ENCODE data around the gene RANBP3.

The RANBP3 gene

GRCh38 chr19:5899728-5900526, 78.0 kb downstream of the RANBP3 start:
- TF ChIP-seq CTCF (IDR thresholded peaks at IDR 0.05; ENCODE audit: borderline replicate concordance, control extremely low read depth, extremely low read depth, insufficient read depth, missing control alignments), result no peak
- no peak for DNase-seq (ENCODE audit: low spot score)
- in situ Hi-C loops (cut with MboI; ENCODE audit: low sequenced_read_pairs, unreplicated experiment), result no loop called here

- no peak for DNase-seq (ENCODE audit: low spot score)
- in situ Hi-C loops (cut with MboI; ENCODE audit: low sequenced_read_pairs, unreplicated experiment), result no loop called here
- no peak for TF ChIP-seq CTCF (IDR thresholded peaks at IDR 0.05; ENCODE audit: borderline replicate concordance, control extremely low read depth, extremely low read depth, insufficient read depth, missing control alignments)
Measured at GRCh38 chr19:5897189-5897969, 80.6 kb downstream of the RANBP3 start.

DNA sequence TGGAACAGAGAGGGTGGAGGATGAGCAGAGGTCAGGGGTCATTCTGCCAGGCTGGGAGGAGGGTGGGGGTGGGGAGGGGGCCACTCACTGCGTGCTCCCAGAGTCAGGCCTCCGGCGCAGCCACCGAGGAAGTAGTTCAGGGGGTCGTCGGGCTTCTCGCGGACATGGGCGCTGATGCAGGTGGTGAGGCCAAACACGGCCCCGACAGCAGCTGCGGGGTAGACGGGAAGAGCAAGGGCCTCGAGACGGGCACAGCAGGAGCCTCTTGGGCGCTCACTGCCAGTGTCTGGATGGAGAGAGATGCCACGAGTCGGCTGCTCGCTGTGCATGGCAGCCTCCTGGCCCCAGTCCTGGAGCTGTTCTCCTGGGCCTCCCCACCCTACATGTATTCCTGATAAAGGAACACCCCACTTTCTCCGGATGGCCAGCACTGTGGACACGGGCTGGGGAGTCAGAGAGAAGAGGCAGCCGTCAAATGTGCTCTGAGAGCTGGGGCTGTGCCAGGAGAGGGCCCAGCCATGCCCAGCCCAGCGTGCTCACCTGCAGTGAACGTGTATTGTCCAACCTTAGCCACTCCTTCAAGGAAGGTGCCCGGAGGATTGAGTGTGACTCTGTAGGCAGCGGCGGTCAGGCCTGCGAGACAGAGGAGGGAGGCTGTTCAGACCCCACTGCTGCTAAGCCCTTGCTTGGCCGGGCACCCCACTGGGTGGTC, 81.4 kb downstream of the RANBP3 start:
- no peak for DNase-seq (ENCODE audit: low spot score)
- in situ Hi-C loops (cut with MboI; ENCODE audit: low sequenced_read_pairs, unreplicated experiment), result no loop called here
- no peak for TF ChIP-seq CTCF (IDR thresholded peaks at IDR 0.05; ENCODE audit: borderline replicate concordance, control extremely low read depth, extremely low read depth, insufficient read depth, missing control alignments)

DNA sequence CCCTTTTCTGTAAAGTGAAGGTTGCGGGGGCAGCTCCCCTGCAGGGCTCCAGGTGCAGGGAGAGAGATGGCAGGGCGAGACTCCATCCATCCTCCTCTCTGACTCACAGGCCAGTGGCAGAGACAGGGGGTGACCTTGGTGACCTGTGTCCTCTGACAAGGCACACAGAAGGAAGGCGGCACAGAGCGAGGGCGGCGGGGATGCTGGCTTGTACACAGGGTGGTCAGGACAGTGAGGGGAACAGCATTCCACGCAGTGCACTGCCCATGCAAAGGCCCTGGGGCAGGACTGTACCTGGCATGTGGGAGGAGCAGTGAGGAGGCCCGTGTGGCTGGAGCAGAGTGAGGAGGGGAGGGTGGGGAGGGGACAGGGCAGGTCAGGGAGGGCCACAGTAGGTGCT, 82.0 kb downstream of the RANBP3 start:
- in situ Hi-C loops (cut with MboI; ENCODE audit: low sequenced_read_pairs, unreplicated experiment), result no loop called here
- no peak for TF ChIP-seq CTCF (IDR thresholded peaks at IDR 0.05; ENCODE audit: borderline replicate concordance, control extremely low read depth, extremely low read depth, insufficient read depth, missing control alignments)
- no peak for DNase-seq (ENCODE audit: low spot score)

DNA sequence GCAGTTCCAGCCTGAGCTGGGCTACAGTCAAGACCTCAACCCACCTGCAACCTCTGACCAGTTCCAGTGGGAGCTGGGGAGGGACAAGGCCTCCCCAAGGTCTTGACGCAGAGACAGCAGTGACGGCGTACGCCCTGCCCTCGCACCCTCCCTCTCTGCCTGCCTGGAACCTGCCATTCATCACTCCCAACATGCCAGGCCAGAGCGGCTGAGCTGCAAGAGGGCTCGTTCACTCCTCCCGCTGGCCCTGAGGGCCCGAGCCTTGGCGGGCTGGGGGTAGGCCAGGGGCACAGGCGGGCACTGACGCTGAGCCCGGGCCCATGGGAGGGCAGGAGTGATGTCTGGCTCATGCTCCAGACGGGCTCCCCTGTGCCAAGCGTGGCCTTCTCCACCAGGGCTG, 82.5 kb downstream of the RANBP3 start:
- in situ Hi-C loops (cut with MboI; ENCODE audit: low sequenced_read_pairs, unreplicated experiment), result no loop called here
- DNase-seq (ENCODE audit: low spot score), result no peak
- no peak for TF ChIP-seq CTCF (IDR thresholded peaks at IDR 0.05; ENCODE audit: borderline replicate concordance, control extremely low read depth, extremely low read depth, insufficient read depth, missing control alignments)

DNA sequence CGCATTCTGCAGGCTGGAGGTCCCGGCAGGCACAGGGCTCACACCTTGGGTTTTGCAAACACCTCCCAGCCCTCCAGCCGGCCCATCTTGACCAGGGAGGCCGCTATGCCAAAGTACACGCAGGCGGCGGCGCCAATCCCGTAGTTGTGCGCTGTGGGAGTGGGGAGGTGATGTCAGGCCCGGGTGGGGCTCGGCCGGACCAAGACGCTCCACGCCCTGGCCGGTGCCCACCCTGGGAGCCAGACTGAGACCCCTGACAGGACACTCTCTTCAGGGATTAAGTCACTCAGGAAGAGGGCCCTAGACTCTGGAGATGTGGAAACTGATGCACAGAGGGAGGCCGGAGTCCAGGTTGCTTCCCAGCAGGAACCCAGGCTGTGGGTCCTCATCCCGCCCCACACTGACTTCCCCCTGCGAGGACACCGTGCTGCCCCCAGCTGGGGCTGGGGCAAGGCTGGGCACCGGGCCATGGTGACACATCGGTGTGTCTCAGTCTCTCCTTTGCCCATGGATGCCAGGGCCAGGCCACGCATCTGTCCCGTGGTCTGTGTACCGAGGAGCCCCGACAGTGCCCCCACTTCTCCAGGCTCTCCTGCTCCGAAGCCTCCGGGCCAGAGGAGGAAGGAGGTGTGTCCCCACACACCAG, 83.1 kb downstream of the RANBP3 start:
- no peak for TF ChIP-seq CTCF (IDR thresholded peaks at IDR 0.05; ENCODE audit: borderline replicate concordance, control extremely low read depth, extremely low read depth, insufficient read depth, missing control alignments)
- no peak for DNase-seq (ENCODE audit: low spot score)

More for the DNA sequence above, 83.1 kb downstream of the RANBP3 start:
- in situ Hi-C loops (cut with MboI; ENCODE audit: low sequenced_read_pairs, unreplicated experiment), result no loop called here

All from GM13976 (cell line).